Hematopoietic multipotent progenitor cell treated with erythropoietin and hydrocortisone succinate and interleukin-3 and kit ligand, for 8 days (in vitro differentiated cells): ENCODE results near the gene NEK9.
"Not testable (repeated sequence)": the region's sequence is repeated elsewhere in the genome, so short reads cannot be mapped to it uniquely, and the experiment has no call there.

Source experiments
- DNase-seq: peaks from one replicate; pipeline ENCODE4 v3.0.0-alpha.2; 2015

The NEK9 gene

GRCh38 chr14:75098682-75099081, 28.2 kb downstream of the NEK9 start:
- no peak for DNase-seq

- DNase-seq = no peak
Measured at GRCh38 chr14:75098212-75098611, 28.6 kb downstream of the NEK9 start.

GRCh38 chr14:75096959-75097358, 29.9 kb downstream of the NEK9 start:
- no peak for DNase-seq

GRCh38 chr14:75095690-75096089, 31.2 kb downstream of the NEK9 start:
- DNase-seq = no peak

- no peak for DNase-seq
Measured at GRCh38 chr14:75094896-75095295, 32.0 kb downstream of the NEK9 start.

- no peak for DNase-seq
Measured at GRCh38 chr14:75092698-75093097, 34.1 kb downstream of the NEK9 start.

GRCh38 chr14:75091251-75091650, 35.6 kb downstream of the NEK9 start:
- DNase-seq = no peak

- DNase-seq = no peak
Measured at GRCh38 chr14:75090353-75090752, 36.5 kb downstream of the NEK9 start.

- DNase-seq = peak; percentile 77
Measured at GRCh38 chr14:75088566-75089373, 38.1 kb downstream of the NEK9 start.

- DNase-seq = no peak
Measured at GRCh38 chr14:75088153-75088552, 38.7 kb downstream of the NEK9 start.

- no peak for DNase-seq
Measured at GRCh38 chr14:75084513-75084912, 42.3 kb downstream of the NEK9 start.

GRCh38 chr14:75083271-75083670, 43.6 kb downstream of the NEK9 start:
- no peak for DNase-seq

- DNase-seq = no peak
Measured at GRCh38 chr14:75081660-75082229, 45.1 kb downstream of the NEK9 start.

GRCh38 chr14:75079521-75079920, 47.3 kb downstream of the NEK9 start:
- DNase-seq = no peak

GRCh38 chr14:75077794-75078193, 49.1 kb downstream of the NEK9 start:
- DNase-seq = no peak

GRCh38 chr14:75070383-75070782, 56.5 kb downstream of the NEK9 start:
- DNase-seq = no peak

GRCh38 chr14:75069811-75070145, 57.1 kb downstream of the NEK9 start:
- DNase-seq = no peak

- DNase-seq = peak; percentile 93
Measured at GRCh38 chr14:75069121-75069810, 57.6 kb downstream of the NEK9 start, which contains the start of gene ZC2HC1C. Gene ZC2HC1C (plus strand): TSS chr14:75069641. CDS start chr14:75070574, 933 bp downstream.

- DNase-seq = no peak
Measured at GRCh38 chr14:75068294-75069120, 58.3 kb downstream of the NEK9 start.

- DNase-seq = not testable (repeated sequence)
Measured at GRCh38 chr14:75067765-75068164, 59.1 kb downstream of the NEK9 start.

- DNase-seq = no peak
Measured at GRCh38 chr14:75067212-75067611, 59.6 kb downstream of the NEK9 start.

GRCh38 chr14:75066691-75067090, 60.2 kb downstream of the NEK9 start:
- no peak for DNase-seq

- DNase-seq = no peak
Measured at GRCh38 chr14:75064205-75064567, 62.7 kb downstream of the NEK9 start.
